ENCODE measurements around the gene SRSF2.
"Not testable (repeated sequence)": the region's sequence is repeated elsewhere in the genome, so short reads cannot be mapped to it uniquely, and the experiment has no call there.

The SRSF2 gene

DNA sequence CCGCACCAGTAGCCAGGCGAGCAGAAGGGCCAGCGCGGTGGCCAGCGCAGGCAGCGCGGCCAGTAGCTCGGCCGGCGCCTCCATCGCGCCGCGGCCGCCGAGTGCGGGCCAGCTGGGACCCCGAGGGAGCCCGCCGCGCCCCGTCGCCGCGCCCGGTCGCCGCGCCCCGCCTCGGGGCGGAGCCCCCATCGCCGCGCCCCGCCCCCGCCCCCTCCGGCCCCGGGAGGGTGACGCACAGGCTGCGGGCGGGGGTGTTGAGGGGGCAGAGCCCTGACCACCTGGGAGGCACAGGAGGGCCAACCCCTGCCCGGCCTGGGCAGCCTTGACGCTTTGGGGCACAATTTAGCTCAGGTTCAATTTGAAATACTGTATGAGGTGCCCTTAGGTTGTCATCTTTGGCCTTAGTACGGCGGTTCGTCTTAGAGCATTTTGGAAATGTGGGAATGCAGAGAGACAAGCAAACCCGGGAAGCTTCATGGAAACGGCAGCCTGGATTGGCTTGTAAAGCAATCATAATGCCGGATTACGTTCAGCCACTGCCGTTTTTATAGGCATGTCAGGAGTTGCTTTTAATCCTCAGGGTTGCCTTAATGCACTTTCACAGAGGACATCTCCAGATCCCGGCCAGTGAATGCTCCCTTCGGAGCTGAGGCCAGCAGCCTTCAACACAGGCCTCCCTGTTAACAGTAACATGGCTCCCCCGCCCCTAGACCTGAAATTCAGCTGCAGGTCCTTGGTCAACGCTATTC is 26.1 kb downstream of the SRSF2 start, which contains the start of gene MXRA7:
TSS of gene MXRA7 (minus strand) at position 103 of the 749 bp plus-strand sequence. CDS start at position 84, 19 bp downstream.
- H3K9me2 ChIP-seq (replicated peaks; ENCODE audit: insufficient read depth, low read length), result no peaks in the 10 kb centered on the region
- H2AFZ ChIP-seq (ENCODE audit: low read depth, low read length, severe bottlenecking), result no peak within 1 kb of the TSS
- no peaks in the 10 kb centered on the region for H3K36me3 ChIP-seq (ENCODE audit: low read length)
- TF ChIP-seq EZH2phosphoT487 (conservative IDR thresholded peaks at IDR 0.05; ENCODE audit: low read length), result no peak
- TF ChIP-seq, protein P1, sequence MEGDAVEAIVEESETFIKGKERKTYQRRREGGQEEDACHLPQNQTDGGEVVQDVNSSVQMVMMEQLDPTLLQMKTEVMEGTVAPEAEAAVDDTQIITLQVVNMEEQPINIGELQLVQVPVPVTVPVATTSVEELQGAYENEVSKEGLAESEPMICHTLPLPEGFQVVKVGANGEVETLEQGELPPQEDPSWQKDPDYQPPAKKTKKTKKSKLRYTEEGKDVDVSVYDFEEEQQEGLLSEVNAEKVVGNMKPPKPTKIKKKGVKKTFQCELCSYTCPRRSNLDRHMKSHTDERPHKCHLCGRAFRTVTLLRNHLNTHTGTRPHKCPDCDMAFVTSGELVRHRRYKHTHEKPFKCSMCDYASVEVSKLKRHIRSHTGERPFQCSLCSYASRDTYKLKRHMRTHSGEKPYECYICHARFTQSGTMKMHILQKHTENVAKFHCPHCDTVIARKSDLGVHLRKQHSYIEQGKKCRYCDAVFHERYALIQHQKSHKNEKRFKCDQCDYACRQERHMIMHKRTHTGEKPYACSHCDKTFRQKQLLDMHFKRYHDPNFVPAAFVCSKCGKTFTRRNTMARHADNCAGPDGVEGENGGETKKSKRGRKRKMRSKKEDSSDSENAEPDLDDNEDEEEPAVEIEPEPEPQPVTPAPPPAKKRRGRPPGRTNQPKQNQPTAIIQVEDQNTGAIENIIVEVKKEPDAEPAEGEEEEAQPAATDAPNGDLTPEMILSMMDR (IDR thresholded peaks at IDR 0.05; ENCODE audit: insufficient read depth, low read length, poor library complexity, severe bottlenecking), result no peak
- no peaks in the 10 kb centered on the region for H3K27me3 ChIP-seq (ENCODE audit: low read length)
- H3K79me2 ChIP-seq (ENCODE audit: insufficient read depth, low read length), result no peaks in the 10 kb centered on the region
- 0 out of 2 replicates have a peak, but pooled peaks cover 4% of the 10 kb centered on the region for H3F3A ChIP-seq (ENCODE audit: insufficient read depth)
- H3K9me3 ChIP-seq (ENCODE audit: insufficient read depth, low read length), result no peaks in the 10 kb centered on the region
- H3K9ac ChIP-seq (ENCODE audit: low read length), result no peak within 1 kb of the TSS
- peak within 1 kb of the TSS; percentile 47 for H3K4me2 ChIP-seq (ENCODE audit: low read depth, low read length, poor library complexity, severe bottlenecking)
- no peaks in the 10 kb centered on the region for H4K20me1 ChIP-seq (ENCODE audit: low read depth, low read length)
- H3K4me3 ChIP-seq (ENCODE audit: insufficient read depth, low read length, poor library complexity, severe bottlenecking), result no peak within 1 kb of the TSS
- H3K27ac ChIP-seq (ENCODE audit: low read depth, low read length), result no peak within 1 kb of the TSS

DNA sequence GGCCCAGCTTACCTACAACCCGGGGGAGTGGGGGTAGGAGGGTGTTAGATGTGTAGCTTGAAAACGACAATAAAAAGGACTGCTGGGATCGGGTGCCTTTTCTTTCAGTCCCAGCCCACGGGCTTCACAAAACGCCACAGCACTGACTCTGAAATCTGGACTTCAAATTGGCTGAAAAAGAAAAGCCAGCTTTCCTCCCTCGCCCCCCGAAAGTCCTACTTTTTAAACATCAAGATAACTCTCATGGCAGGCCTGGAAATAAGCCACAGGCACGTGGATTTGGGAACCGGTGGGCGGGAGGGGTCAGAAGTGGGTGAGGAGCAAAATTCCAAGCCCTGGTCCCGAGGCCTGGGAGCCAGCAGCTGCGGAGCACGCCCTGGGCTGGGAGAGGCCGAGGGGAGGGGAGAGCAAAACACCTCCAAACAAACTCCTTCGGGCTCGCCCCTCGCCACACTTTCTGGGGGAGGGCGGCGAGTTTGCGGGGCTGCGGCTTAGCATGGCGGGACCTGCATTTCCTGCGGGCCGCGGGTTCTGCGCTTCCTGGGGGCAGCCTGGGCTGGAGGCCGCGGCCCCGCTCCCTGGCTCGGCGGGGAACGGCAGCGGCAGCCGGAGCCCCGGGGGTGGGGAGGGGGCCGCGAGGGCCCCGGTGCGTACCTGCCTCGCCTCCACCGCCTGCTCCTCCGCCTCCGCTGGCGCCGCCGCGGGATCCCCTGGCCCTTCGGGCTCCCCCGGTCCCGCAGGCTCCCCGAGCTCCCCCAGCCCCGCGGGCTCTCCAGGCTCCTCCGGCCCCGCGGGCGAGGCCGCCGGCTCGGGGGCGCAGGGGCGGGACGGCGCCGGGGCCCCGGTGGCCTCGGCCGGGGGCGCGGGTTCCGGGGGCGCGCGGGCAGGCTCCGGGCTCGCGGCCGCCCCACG is 26.9 kb downstream of the SRSF2 start:
- H3K27ac ChIP-seq (ENCODE audit: low read depth, low read length); H3K79me2 ChIP-seq (ENCODE audit: insufficient read depth, low read length); H3K27me3 ChIP-seq (ENCODE audit: low read length); H3K4me3 ChIP-seq (ENCODE audit: insufficient read depth, low read length, poor library complexity, severe bottlenecking); H3K9me3 ChIP-seq (ENCODE audit: insufficient read depth, low read length); H3K9ac ChIP-seq (ENCODE audit: low read length); H3K9me2 ChIP-seq (replicated peaks; ENCODE audit: insufficient read depth, low read length); H3K36me3 ChIP-seq (ENCODE audit: low read length); H2AFZ ChIP-seq (ENCODE audit: low read depth, low read length, severe bottlenecking); H3F3A ChIP-seq (ENCODE audit: insufficient read depth); H4K20me1 ChIP-seq (ENCODE audit: low read depth, low read length): not testable (repeated sequence)
- peak overlapping the region; percentile 23 for H3K4me2 ChIP-seq (ENCODE audit: low read depth, low read length, poor library complexity, severe bottlenecking)

- H3K4me3 ChIP-seq (ENCODE audit: insufficient read depth, low read length, poor library complexity, severe bottlenecking), result no peak overlapping the region
- no peak overlapping the region for H2AFZ ChIP-seq (ENCODE audit: low read depth, low read length, severe bottlenecking)
- H3F3A ChIP-seq (ENCODE audit: insufficient read depth), result no peaks in the 10 kb centered on the region
- TF ChIP-seq EZH2phosphoT487 (conservative IDR thresholded peaks at IDR 0.05; ENCODE audit: low read length), result no peak
- TF ChIP-seq, protein P1 (IDR thresholded peaks at IDR 0.05; ENCODE audit: insufficient read depth, low read length, poor library complexity, severe bottlenecking), result no peak
- H3K9ac ChIP-seq (ENCODE audit: low read length), result no peak overlapping the region
- no peak overlapping the region for H3K4me2 ChIP-seq (ENCODE audit: low read depth, low read length, poor library complexity, severe bottlenecking)
- H4K20me1 ChIP-seq (ENCODE audit: low read depth, low read length), result no peaks in the 10 kb centered on the region
- no peaks in the 10 kb centered on the region for H3K36me3 ChIP-seq (ENCODE audit: low read length)
- H3K9me3 ChIP-seq (ENCODE audit: insufficient read depth, low read length), result no peaks in the 10 kb centered on the region
- H3K27me3 ChIP-seq (ENCODE audit: low read length), result no peaks in the 10 kb centered on the region
- no peak overlapping the region for H3K27ac ChIP-seq (ENCODE audit: low read depth, low read length)
- H3K79me2 ChIP-seq (ENCODE audit: insufficient read depth, low read length), result no peaks in the 10 kb centered on the region
- H3K9me2 ChIP-seq (replicated peaks; ENCODE audit: insufficient read depth, low read length), result no peaks in the 10 kb centered on the region
Measured at GRCh38 chr17:76709077-76709950, 27.8 kb downstream of the SRSF2 start.
